Activated T-cell treated with anti-CD3 and anti-CD28 coated beads, Interleukin-2, amount 50 U/mL, for 24 hours (primary cell): Measurements from ENCODE around the gene ALDH5A1.

Experiments
- DNase-seq: peaks from one replicate; pipeline ENCODE4 v3.0.0-alpha.2; 2020
- H3K27ac Mint-ChIP-seq: 2 replicates; pipeline ENCODE4 v1.8.0; 2020; ENCODE audit warnings: mild to moderate bottlenecking, mixed read lengths
- H3K27me3 Mint-ChIP-seq: 2 replicates; pipeline ENCODE4 v1.8.0; 2020; ENCODE audit warnings: mixed read lengths
- H3K36me3 Mint-ChIP-seq: 2 replicates; pipeline ENCODE4 v1.8.0; 2020; ENCODE audit warnings: low read depth, mixed read lengths
- H3K4me1 Mint-ChIP-seq: 2 replicates; pipeline ENCODE4 v1.8.0; 2020; ENCODE audit warnings: low read depth, mixed read lengths
- H3K4me3 Mint-ChIP-seq: 2 replicates; pipeline ENCODE4 v1.8.0; 2020; ENCODE audit warnings: mild to moderate bottlenecking, moderate library complexity, mixed read lengths
- H3K9me3 Mint-ChIP-seq: 2 replicates; pipeline ENCODE4 v1.8.0; 2020; ENCODE audit warnings: mixed read lengths

The ALDH5A1 gene

GRCh38 chr6:24534329-24534728 is 39.6 kb downstream of the ALDH5A1 start:
- DNase-seq, result no peak
- Mint-ChIP-seq H3K9me3 (no peaks in the 10 kb centered on the region), H3K4me3 (no peak overlapping the region), H3K27ac (no peak overlapping the region), H3K27me3 (no peaks in the 10 kb centered on the region), H3K4me1 (no peaks in the 10 kb centered on the region), H3K36me3 (peaks cover 53% of the 10 kb centered on the region)

- no peak for DNase-seq
- Mint-ChIP-seq H3K27me3 (no peaks in the 10 kb centered on the region), H3K4me3 (no peak overlapping the region), H3K9me3 (no peaks in the 10 kb centered on the region), H3K27ac (no peak overlapping the region), H3K36me3 (peaks cover 47% of the 10 kb centered on the region), H3K4me1 (no peaks in the 10 kb centered on the region)
Observed at GRCh38 chr6:24535210-24535609, 40.4 kb downstream of the ALDH5A1 start.

GRCh38 chr6:24536466-24536865 is 41.7 kb downstream of the ALDH5A1 start:
- H3K4me1 Mint-ChIP-seq, result no peaks in the 10 kb centered on the region
- H3K9me3 Mint-ChIP-seq, result no peaks in the 10 kb centered on the region
- no peak for DNase-seq
- H3K36me3 Mint-ChIP-seq, result peaks cover 39% of the 10 kb centered on the region
- H3K27me3 Mint-ChIP-seq, result no peaks in the 10 kb centered on the region
- no peak overlapping the region for H3K27ac Mint-ChIP-seq
- no peak overlapping the region for H3K4me3 Mint-ChIP-seq

GRCh38 chr6:24537082-24537699 is 42.4 kb downstream of the ALDH5A1 start:
- H3K36me3 Mint-ChIP-seq, result peaks cover 34% of the 10 kb centered on the region
- no peak overlapping the region for H3K27ac Mint-ChIP-seq
- no peak for DNase-seq
- no peaks in the 10 kb centered on the region for H3K9me3 Mint-ChIP-seq
- no peaks in the 10 kb centered on the region for H3K4me1 Mint-ChIP-seq
- no peak overlapping the region for H3K4me3 Mint-ChIP-seq
- H3K27me3 Mint-ChIP-seq, result no peaks in the 10 kb centered on the region

GRCh38 chr6:24537771-24538385 is 43.1 kb downstream of the ALDH5A1 start:
- H3K27ac Mint-ChIP-seq, result no peak overlapping the region

GRCh38 chr6:24539416-24539815 is 44.6 kb downstream of the ALDH5A1 start:
- no peaks in the 10 kb centered on the region for H3K4me1 Mint-ChIP-seq
- DNase-seq, result no peak
- no peak overlapping the region for H3K4me3 Mint-ChIP-seq
- H3K27ac Mint-ChIP-seq, result no peak overlapping the region
- peaks cover 17% of the 10 kb centered on the region for H3K36me3 Mint-ChIP-seq
- H3K9me3 Mint-ChIP-seq, result no peaks in the 10 kb centered on the region
- no peaks in the 10 kb centered on the region for H3K27me3 Mint-ChIP-seq

More at GRCh38 chr6:24537771-24538385, 43.1 kb downstream of the ALDH5A1 start:
- no peaks in the 10 kb centered on the region for H3K27me3 Mint-ChIP-seq
- H3K4me1 Mint-ChIP-seq, result no peaks in the 10 kb centered on the region
- no peak for DNase-seq
- H3K36me3 Mint-ChIP-seq, result peaks cover 31% of the 10 kb centered on the region
- no peaks in the 10 kb centered on the region for H3K9me3 Mint-ChIP-seq
- H3K4me3 Mint-ChIP-seq, result no peak overlapping the region

- Mint-ChIP-seq H3K27me3 (no peaks in the 10 kb centered on the region), H3K4me1 (no peaks in the 10 kb centered on the region), H3K36me3 (peaks cover 9% of the 10 kb centered on the region), H3K9me3 (no peaks in the 10 kb centered on the region), H3K4me3 (no peak overlapping the region), H3K27ac (no peak overlapping the region)
- no peak for DNase-seq
Observed at GRCh38 chr6:24540197-24540596, 45.4 kb downstream of the ALDH5A1 start.

- Mint-ChIP-seq H3K27me3 (peaks cover 19% of the 10 kb centered on the region), H3K9me3 (no peaks in the 10 kb centered on the region), H3K4me1 (peaks cover 8% of the 10 kb centered on the region), H3K27ac (no peak overlapping the region), H3K36me3 (no peaks in the 10 kb centered on the region), H3K4me3 (no peak overlapping the region)
- DNase-seq, result no peak
Observed at GRCh38 chr6:24543683-24544082, 48.9 kb downstream of the ALDH5A1 start.

- Mint-ChIP-seq H3K27me3 (peaks cover 19% of the 10 kb centered on the region), H3K27ac (no peak overlapping the region), H3K4me1 (peaks cover 8% of the 10 kb centered on the region), H3K36me3 (no peaks in the 10 kb centered on the region), H3K9me3 (no peaks in the 10 kb centered on the region), H3K4me3 (no peak overlapping the region)
- DNase-seq, result no peak
Observed at GRCh38 chr6:24545183-24545582, 50.4 kb downstream of the ALDH5A1 start.

- Mint-ChIP-seq H3K27me3 (peaks cover 19% of the 10 kb centered on the region), H3K9me3 (no peaks in the 10 kb centered on the region), H3K36me3 (no peaks in the 10 kb centered on the region), H3K4me1 (peaks cover 8% of the 10 kb centered on the region), H3K27ac (no peak overlapping the region), H3K4me3 (no peak overlapping the region)
- no peak for DNase-seq
Observed at GRCh38 chr6:24545691-24546090, 50.9 kb downstream of the ALDH5A1 start.

GRCh38 chr6:24546439-24546838 is 51.7 kb downstream of the ALDH5A1 start:
- Mint-ChIP-seq H3K36me3 (no peaks in the 10 kb centered on the region), H3K27ac (no peak overlapping the region), H3K9me3 (no peaks in the 10 kb centered on the region), H3K27me3 (peaks cover 19% of the 10 kb centered on the region), H3K4me3 (no peak overlapping the region), H3K4me1 (peaks cover 8% of the 10 kb centered on the region)
- no peak for DNase-seq

- DNase-seq, result peak; percentile 42
- Mint-ChIP-seq H3K4me1 (peaks cover 8% of the 10 kb centered on the region), H3K27me3 (peaks cover 19% of the 10 kb centered on the region), H3K36me3 (no peaks in the 10 kb centered on the region), H3K27ac (no peak overlapping the region), H3K4me3 (no peak overlapping the region), H3K9me3 (no peaks in the 10 kb centered on the region)
Observed at GRCh38 chr6:24547243-24547642, 52.5 kb downstream of the ALDH5A1 start.

- no peak for DNase-seq
- no peaks in the 10 kb centered on the region for H3K36me3 Mint-ChIP-seq
- H3K4me1 Mint-ChIP-seq, result peaks cover 8% of the 10 kb centered on the region
- peaks cover 19% of the 10 kb centered on the region for H3K27me3 Mint-ChIP-seq
- no peaks in the 10 kb centered on the region for H3K9me3 Mint-ChIP-seq
- H3K27ac Mint-ChIP-seq, result no peak overlapping the region
- no peak overlapping the region for H3K4me3 Mint-ChIP-seq
Observed at GRCh38 chr6:24549158-24549557, 54.4 kb downstream of the ALDH5A1 start.

- Mint-ChIP-seq H3K4me3 (no peak overlapping the region), H3K27me3 (peaks cover 19% of the 10 kb centered on the region), H3K36me3 (no peaks in the 10 kb centered on the region), H3K4me1 (peaks cover 8% of the 10 kb centered on the region), H3K9me3 (no peaks in the 10 kb centered on the region), H3K27ac (no peak overlapping the region)
- no peak for DNase-seq
Observed at GRCh38 chr6:24549674-24550353, 55.0 kb downstream of the ALDH5A1 start.

GRCh38 chr6:24551139-24551538 is 56.4 kb downstream of the ALDH5A1 start:
- no peak for DNase-seq

More at GRCh38 chr6:24551139-24551538, 56.4 kb downstream of the ALDH5A1 start:
- no peaks in the 10 kb centered on the region for H3K9me3 Mint-ChIP-seq
- H3K27me3 Mint-ChIP-seq, result peaks cover 17% of the 10 kb centered on the region
- H3K36me3 Mint-ChIP-seq, result no peaks in the 10 kb centered on the region
- H3K27ac Mint-ChIP-seq, result no peak overlapping the region
- H3K4me3 Mint-ChIP-seq, result no peak overlapping the region
- H3K4me1 Mint-ChIP-seq, result peaks cover 8% of the 10 kb centered on the region
